HL-60 (cell line): ENCODE data around the gene VAMP2.

Experiments used
- POLR2AphosphoS5 ChIP-seq: IDR thresholded peaks from 2 replicates; pipeline ENCODE4 v1.6.1; 2012; ENCODE audit warnings: low read depth
- TF ChIP-seq, protein P1 (sequence below): IDR thresholded peaks from one replicate; pipeline ENCODE4 v1.5.1; 2011; ENCODE audit warnings: low read length, control low read depth, inconsistent platforms; ENCODE audit not compliant: insufficient read depth

DNA sequence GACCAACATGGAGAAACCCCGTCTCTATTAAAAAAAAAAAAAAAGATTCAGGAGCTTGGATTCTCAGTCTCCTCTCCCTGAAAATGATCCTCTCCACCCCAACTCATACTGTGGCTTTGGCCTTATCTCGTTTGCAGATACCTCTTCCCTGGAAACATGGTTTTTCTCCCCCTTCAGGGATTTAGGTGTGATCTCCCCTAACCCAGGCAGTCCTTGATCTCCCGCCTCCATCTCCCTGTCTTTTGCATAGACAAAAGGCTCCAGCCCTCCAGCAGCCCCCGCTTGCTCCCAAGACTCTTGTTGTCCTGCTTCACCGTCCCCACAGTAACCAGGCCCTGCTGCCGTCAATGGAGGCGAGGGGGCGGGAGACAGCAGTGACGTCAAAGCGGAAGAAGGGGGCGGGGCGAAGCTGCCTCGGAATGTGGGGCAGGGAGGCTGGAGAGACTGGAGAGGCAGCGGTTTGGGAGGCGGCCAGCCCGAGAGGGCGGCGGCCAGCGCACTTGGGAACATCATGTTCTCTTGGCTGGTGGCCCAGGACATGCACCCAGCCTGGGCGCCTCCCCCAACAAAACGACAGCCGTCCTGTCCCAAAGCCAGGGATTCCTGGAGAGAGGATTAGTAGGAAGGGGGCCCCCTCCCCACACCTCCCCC, 8.7 kb downstream of the VAMP2 start:
- TF ChIP-seq, protein P1, sequence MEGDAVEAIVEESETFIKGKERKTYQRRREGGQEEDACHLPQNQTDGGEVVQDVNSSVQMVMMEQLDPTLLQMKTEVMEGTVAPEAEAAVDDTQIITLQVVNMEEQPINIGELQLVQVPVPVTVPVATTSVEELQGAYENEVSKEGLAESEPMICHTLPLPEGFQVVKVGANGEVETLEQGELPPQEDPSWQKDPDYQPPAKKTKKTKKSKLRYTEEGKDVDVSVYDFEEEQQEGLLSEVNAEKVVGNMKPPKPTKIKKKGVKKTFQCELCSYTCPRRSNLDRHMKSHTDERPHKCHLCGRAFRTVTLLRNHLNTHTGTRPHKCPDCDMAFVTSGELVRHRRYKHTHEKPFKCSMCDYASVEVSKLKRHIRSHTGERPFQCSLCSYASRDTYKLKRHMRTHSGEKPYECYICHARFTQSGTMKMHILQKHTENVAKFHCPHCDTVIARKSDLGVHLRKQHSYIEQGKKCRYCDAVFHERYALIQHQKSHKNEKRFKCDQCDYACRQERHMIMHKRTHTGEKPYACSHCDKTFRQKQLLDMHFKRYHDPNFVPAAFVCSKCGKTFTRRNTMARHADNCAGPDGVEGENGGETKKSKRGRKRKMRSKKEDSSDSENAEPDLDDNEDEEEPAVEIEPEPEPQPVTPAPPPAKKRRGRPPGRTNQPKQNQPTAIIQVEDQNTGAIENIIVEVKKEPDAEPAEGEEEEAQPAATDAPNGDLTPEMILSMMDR = no peak
- TF ChIP-seq POLR2AphosphoS5 = no peak
